ENCODE results near the gene PPP1R9A.

The PPP1R9A gene

GRCh38 chr7:95261895-95262415, 354.6 kb downstream of the PPP1R9A start:
- DNase-seq (ENCODE audit: low read depth in 2 of 2): no peak

- no peak for DNase-seq (ENCODE audit: low read depth in 2 of 2)
Observed at GRCh38 chr7:95262875-95263274, 355.5 kb downstream of the PPP1R9A start.

GRCh38 chr7:95263785-95264362, 356.5 kb downstream of the PPP1R9A start:
- DNase-seq (ENCODE audit: low read depth in 2 of 2): no peak

- DNase-seq (ENCODE audit: low read depth in 2 of 2): no peak
Observed at GRCh38 chr7:95264363-95264891, 357.0 kb downstream of the PPP1R9A start.

- no peak for DNase-seq (ENCODE audit: low read depth in 2 of 2)
Observed at GRCh38 chr7:95265634-95266033, 358.2 kb downstream of the PPP1R9A start.

DNA sequence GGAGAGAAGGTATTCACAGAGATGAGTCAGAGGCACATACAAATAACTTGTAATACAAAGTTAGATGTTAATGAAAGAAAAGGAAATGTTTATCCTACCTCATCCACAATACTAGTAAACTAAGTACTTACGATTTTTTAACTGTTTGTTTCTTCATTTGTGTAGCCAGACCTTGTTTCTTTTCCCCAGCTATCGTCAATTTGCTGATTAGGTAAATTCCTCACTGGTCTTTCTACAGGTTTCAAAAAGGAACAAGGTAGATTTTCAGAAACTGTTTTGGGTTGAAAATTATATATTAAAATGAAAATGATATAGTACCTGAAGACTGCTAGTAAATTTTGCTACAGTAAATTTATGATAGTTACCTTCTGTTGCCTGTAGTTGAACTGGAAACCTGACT, 360.4 kb downstream of the PPP1R9A start:
- DNase-seq (ENCODE audit: low read depth in 2 of 2): no peak

- no peak for DNase-seq (ENCODE audit: low read depth in 2 of 2)
Observed at GRCh38 chr7:95269640-95270039, 362.2 kb downstream of the PPP1R9A start.

- no peak for DNase-seq (ENCODE audit: low read depth in 2 of 2)
Observed at GRCh38 chr7:95276114-95276513, 368.7 kb downstream of the PPP1R9A start.

DNA sequence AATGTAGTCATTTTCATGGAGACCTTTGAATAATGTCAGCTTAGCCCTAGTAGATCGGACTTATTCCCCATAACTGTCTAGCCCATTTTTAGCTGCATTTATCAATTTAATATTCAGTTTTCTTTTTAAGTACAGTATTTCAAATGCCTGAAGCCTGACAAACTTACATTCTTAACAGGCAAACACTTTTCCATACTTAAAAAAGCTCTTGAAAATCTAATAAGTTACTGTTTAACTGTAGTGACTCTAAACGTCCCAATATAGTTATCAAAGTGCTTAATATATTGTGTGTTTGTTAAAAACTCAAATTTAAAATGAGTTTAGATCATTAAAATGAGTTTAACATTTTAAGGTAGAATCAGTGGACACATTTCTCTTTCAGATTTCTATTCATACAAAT, 372.0 kb downstream of the PPP1R9A start:
- no peak for DNase-seq (ENCODE audit: low read depth in 2 of 2)

DNA sequence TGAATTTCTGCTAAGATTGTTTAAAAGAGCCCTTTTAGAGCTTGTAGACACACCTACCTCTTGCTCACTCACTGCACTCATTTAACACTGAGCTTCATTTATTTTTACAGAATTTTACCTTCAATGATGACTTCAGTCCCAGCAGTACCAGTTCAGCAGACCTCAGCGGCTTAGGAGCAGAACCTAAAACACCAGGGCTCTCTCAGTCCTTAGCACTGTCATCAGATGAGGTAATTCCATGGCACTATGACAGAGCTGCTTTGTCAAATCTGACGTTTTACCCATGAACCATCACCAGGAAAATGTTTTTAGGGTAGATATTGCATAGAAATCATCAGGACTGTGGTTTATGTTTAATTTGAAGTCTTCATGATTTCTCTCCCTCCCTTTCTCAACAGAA, 378.7 kb downstream of the PPP1R9A start:
- DNase-seq (ENCODE audit: low read depth in 2 of 2): no peak

GRCh38 chr7:95290166-95290830, 382.9 kb downstream of the PPP1R9A start:
- no peak for DNase-seq (ENCODE audit: low read depth in 2 of 2)

DNA sequence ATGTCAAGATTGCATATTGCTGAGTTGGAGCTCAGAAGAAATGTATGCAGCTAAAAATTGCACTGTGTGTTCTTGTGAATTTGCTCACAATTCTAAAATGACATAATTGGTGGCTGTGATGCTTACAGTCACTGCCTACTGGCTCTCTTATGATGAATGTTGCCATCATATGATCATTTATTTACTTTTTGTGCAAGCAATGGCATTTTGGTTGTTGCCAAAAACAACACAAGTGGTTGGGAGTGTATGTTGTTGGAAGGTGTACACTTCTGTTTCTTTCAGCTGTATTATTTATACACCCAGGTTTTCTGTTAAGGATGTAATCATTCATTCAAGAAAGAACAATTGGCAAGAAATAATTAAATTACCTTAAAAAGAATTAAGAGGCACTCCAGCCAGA, 388.0 kb downstream of the PPP1R9A start:
- DNase-seq (ENCODE audit: low read depth in 2 of 2): no peak

DNA sequence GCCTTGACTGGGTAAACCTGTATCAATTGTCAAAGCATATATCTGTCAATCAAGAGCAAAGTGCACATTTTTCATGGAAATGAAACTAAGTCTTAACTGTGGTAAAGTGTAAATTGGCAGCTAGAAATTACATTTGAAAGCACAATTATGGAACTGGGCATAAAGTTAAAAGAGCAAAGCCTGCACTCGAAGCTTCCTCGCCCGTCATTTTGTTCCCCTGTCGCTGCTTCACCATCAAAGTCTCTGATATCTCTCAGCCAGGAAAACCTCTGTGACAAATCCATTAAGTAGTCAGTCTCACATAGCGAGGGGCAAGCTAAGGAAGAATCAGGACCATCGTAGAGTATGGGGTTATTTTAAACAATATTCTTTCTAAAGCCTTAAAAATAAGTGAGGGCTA, 389.1 kb downstream of the PPP1R9A start:
- DNase-seq (ENCODE audit: low read depth in 2 of 2): no peak

DNA sequence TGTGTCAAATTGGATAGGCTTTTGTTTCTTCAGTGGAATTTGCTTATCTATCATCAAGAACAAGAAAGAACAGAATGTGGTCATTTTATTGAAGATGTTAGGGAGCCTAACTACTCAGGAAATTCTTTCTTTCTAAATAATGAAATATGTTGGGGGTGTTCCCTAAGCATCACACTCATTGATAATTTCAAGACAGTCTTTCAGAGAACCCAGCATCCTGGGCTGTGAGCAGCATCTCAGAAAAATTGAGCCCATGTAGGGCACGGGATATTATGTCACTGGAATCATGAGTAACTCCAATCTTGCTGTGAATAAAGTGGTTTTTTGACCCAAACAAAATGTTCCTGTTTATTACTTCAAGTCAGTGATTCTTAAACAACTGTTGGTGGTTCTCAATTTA, 389.6 kb downstream of the PPP1R9A start:
- no peak for DNase-seq (ENCODE audit: low read depth in 2 of 2)

DNA sequence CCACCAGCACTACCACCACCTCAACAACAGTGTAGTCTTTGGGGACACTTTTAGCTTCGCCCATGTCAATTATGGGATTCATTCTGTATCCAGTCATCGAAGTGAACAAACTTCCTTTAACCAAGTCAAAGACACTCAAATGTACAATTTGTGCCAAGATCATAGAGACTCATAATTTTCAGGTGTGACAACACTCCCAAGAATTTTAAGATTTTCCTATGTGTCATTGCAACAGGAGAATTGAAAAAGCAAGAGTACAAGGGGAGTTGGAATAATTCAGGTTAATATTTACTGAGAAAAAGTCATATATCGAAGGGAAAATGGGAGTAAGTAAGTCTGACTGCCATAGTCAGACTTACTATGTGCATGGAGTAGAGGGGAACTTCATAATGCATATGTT, 390.7 kb downstream of the PPP1R9A start:
- DNase-seq (ENCODE audit: low read depth in 2 of 2): no peak

DNA sequence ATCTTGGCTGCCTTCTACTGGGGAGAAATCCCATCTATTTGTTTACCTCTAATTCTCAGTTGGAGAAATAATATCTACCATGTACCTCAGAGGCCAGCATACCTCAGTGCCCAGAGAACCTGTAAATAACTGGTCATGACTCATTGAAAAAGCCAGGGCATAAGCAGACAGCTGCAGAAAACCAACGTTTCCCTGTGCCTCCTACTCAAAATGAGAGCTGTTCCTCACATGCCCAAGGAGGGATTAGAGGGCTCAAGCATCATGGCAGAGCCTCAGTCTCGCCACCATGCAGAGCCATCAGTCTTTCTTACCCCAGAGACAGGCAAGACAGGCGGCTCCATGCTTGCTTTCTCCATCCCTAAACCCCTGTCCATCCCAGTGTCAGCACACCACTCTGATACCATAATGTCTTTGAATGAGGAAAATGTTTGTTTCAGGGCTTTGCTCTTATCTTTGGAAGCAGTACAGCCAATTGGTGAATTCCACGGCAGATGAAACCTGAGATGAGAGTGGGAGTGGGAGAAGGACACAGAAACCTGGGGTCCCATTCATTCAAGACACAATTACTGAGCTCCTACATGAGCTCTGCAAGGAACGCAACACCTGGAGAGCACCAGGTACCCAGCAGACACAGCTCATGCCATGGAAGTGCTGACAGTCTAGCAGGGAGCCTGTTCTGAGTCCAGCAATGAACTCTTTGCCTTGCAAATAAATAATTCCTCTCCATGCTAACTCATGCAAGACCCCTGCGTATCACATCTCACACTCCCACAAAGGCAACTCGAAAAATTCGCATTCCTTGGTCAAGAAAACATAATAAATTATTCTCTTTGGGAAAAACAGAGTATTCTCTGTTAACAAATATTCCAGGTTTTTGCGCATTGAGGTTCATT, 395.9 kb downstream of the PPP1R9A start:
- no peak for DNase-seq (ENCODE audit: low read depth in 2 of 2)

DNA sequence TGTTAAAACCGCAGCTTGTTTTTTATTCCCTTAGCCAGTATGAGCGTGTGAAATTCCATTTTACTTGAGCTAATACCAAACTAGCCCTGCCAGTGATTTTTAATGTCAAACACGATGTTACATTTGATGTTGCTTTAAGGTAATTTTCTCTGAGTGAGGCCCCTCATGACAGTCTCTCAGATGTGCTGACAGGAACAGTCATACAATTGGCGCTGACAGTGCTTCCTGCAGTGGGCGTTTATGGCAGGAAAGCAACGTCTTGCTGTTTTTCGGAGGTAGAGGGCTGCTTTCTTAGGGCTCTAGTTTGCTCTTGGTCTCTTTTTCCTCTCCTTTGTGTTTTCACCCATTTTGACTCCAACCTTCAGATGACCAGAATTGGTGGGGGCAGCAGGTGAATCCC, 397.6 kb downstream of the PPP1R9A start:
- DNase-seq (ENCODE audit: low read depth in 2 of 2): no peak

- DNase-seq (ENCODE audit: low read depth in 2 of 2): no peak
Observed at GRCh38 chr7:95309951-95310350, 402.6 kb downstream of the PPP1R9A start.

DNA sequence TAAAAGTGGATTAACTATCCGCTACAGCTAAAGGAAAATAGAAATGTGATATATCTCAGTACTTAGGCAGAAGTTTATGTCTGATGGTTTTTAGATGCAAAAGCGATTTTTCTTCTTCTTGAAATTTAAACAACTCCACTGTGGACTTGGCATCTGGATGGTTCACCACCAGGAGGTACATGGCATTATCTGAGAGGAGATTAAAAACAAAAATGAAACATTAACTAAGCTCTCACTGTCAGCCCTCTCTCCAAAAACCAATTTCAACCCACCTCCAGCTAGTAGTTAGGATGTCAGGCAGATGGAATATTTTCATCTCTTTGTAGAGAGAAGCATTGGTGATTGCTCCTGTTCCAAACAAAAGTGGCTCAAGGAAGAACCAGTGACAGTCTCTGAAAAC, 404.0 kb downstream of the PPP1R9A start:
- DNase-seq (ENCODE audit: low read depth in 2 of 2): no peak

- no peak for DNase-seq (ENCODE audit: low read depth in 2 of 2)
Observed at GRCh38 chr7:95312561-95312960, 405.2 kb downstream of the PPP1R9A start.

DNA sequence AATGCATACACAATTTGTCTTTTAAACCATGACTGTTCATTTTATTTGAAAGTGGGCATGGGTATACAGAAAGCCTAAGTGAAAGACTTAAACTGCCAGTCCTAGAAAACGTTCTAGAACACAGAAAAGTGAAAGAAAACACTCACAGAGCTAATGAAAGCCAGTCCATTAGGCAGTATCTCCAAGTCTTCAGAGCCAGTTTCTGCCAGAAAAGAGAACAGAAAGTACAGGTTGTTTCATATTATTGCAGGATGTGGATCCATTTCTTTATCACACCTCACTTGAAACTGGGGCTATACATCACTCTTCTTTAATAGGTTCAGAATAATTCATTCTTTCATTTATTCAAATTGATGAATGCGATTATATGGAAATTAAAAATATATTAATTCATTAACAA, 409.2 kb downstream of the PPP1R9A start:
- DNase-seq (ENCODE audit: low read depth in 2 of 2): no peak

- DNase-seq (ENCODE audit: low read depth in 2 of 2): no peak
Observed at GRCh38 chr7:95317546-95317945, 410.2 kb downstream of the PPP1R9A start.
